Measurements from ENCODE around the gene GOLGA6A.

GRCh38 chr15:74037171-74038117, 44.9 kb downstream of the GOLGA6A start:
- TF ChIP-seq CTCF (IDR thresholded peaks at IDR 0.05; ENCODE audit: low read depth, low read length) (no peak), POLR2A (IDR thresholded peaks at IDR 0.05; ENCODE audit: extremely low read depth, insufficient read length) (no peak)
